NCI-H1417 (cell line): ENCODE data around the gene GLIS1.

Experiments used
- DNase-seq, 3 experiments: peaks; one replicate each; lab custom pipeline; 2025; lab: John Stamatoyannopoulos, UW

The GLIS1 gene

GRCh38 chr1:53736290-53736689 is 2.7 kb downstream of the GLIS1 start:
- no peak for DNase-seq

- no peak for DNase-seq
Observed at GRCh38 chr1:53735681-53736080, 3.3 kb downstream of the GLIS1 start.

- DNase-seq: no peak
Observed at GRCh38 chr1:53735261-53735660, 3.7 kb downstream of the GLIS1 start.

GRCh38 chr1:53734650-53735211 is 4.2 kb downstream of the GLIS1 start:
- no peak for DNase-seq

- no peak for DNase-seq
Observed at GRCh38 chr1:53733975-53734649, 4.9 kb downstream of the GLIS1 start.

- no peak for DNase-seq
Observed at GRCh38 chr1:53733447-53733931, 5.5 kb downstream of the GLIS1 start.

GRCh38 chr1:53732912-53733317 is 6.0 kb downstream of the GLIS1 start:
- DNase-seq: no peak

- no peak for DNase-seq
Observed at GRCh38 chr1:53732409-53732808, 6.6 kb downstream of the GLIS1 start.

GRCh38 chr1:53731779-53732305 is 7.1 kb downstream of the GLIS1 start:
- DNase-seq: no peak

GRCh38 chr1:53731043-53731600 is 7.8 kb downstream of the GLIS1 start:
- DNase-seq: no peak

GRCh38 chr1:53730224-53730865 is 8.6 kb downstream of the GLIS1 start:
- no peak for DNase-seq

- no peak for DNase-seq
Observed at GRCh38 chr1:53729456-53730223, 9.3 kb downstream of the GLIS1 start.

GRCh38 chr1:53728702-53729455 is 10.1 kb downstream of the GLIS1 start:
- DNase-seq: no peak

- DNase-seq: no peak
Observed at GRCh38 chr1:53728196-53728595, 10.8 kb downstream of the GLIS1 start.

- no peak for DNase-seq
Observed at GRCh38 chr1:53727461-53728092, 11.4 kb downstream of the GLIS1 start.

- no peak for DNase-seq
Observed at GRCh38 chr1:53726009-53726600, 12.9 kb downstream of the GLIS1 start.

- DNase-seq: no peak
Observed at GRCh38 chr1:53725238-53725689, 13.7 kb downstream of the GLIS1 start.

GRCh38 chr1:53722025-53722424 is 16.9 kb downstream of the GLIS1 start:
- DNase-seq: no peak

- no peak for DNase-seq
Observed at GRCh38 chr1:53721088-53721487, 17.9 kb downstream of the GLIS1 start.

- DNase-seq: no peak
Observed at GRCh38 chr1:53719469-53719868, 19.5 kb downstream of the GLIS1 start.
